Coronary artery (tissue), 2 donors: ENCODE results near the gene SFT2D3.

Experiments
- DNase-seq: peaks from one replicate; pipeline ENCODE4 v3.0.0-alpha.2; 2017; ENCODE audit warnings: low spot score
- H3K27ac ChIP-seq, 2 donors: fragments of 200-600 bp; sonication (generic); one replicate each; pipeline ENCODE4 v1.5.1; 2016 to 2019
- H3K4me3 ChIP-seq: fragments of 200-600 bp; sonication (generic); 2 replicates; pipeline ENCODE4 v1.5.1; 2016; ENCODE audit warnings: mild to moderate bottlenecking, moderate library complexity
- CTCF ChIP-seq: fragments of 200-600 bp; sonication (generic); IDR thresholded peaks from one replicate; pipeline ENCODE4 v1.5.1; 2019; ENCODE audit warnings: antibody characterized with exemption

The SFT2D3 gene

DNA sequence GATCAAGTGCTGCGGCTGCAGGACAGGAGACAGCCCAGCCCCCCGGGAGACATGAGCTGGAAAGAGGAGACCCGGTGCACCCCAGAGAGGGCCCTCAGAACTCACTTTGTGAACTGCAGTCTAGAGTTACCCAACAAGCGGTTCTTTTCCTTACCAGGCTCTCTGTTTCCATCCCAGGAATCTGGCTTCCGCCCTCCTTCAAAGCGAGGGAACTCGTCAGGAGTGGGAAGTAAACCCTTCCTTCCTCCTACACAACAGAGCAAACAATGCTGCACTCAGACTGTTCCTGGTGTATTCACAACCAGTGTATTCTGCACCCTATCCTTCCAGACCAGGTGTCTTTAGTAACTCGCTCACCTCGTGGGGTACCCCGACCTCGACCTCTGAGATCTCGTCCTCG is 8.0 kb downstream of the SFT2D3 start:
- TF ChIP-seq CTCF = no peak
- Histone ChIP-seq H3K4me3 (no peak overlapping the region), H3K27ac (no peak overlapping the region)
- no peak for DNase-seq

- DNase-seq = no peak
- no peak for TF ChIP-seq CTCF
- H3K27ac ChIP-seq = no peak overlapping the region
- H3K4me3 ChIP-seq = no peak overlapping the region
These were observed 11.7 kb downstream of the SFT2D3 start for GRCh38 chr2:127712999-127713398.

DNA sequence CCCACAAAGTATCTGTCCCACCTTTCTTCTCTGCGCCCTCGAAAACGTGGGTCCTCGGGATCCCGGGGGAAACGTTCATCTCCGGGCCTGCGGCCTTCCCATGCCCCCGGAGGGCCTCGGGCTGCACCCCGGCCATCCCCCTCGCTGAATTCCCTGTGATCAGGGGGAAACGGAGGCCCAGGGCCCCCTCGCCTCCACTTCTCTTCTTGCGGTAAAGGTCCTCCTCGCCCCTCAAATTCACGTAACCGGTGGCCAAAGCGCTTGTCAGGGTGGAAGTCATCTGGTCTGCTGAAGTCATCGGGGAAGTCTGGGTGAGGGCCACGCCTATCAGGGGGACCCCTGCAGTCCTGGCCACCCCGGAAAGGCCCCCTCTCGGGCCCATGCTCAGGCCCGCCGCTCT is 12.3 kb downstream of the SFT2D3 start:
- H3K4me3 ChIP-seq = no peak overlapping the region
- no peak overlapping the region for H3K27ac ChIP-seq
- DNase-seq = no peak
- no peak for TF ChIP-seq CTCF

DNA sequence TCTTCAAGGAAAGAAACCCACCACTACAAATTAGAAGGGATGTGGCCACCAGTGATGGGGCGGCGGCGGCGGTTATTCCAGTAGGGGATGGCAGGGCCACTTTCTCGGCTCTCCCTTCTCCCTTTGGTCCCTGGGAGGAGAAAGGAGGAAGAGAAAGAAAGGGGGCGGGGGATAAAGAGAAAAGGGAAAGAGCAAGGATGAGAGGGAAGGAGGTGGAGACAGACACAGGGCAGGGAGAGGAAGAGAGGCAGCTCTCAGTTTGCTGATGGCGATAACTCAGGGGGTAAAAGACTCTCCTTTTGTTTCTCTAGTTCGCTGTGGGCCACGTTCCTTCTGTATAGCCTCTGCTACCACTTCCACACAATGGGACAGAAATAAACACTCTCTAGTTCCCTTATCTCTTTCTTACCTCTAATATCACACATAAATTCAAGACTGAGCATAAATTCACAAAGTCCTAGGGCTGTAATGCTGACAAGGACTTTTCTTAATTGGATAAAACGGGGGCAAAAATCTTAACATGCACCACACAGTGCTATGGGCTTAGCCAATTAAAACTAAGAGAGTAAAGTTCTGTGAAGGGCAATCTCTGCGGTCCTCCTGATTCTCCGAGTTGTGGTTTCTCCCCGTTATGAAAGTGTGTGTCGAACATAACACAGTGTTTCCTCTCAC is 14.6 kb downstream of the SFT2D3 start:
- DNase-seq = no peak
- no peak for TF ChIP-seq CTCF
- Histone ChIP-seq H3K4me3 (no peak overlapping the region), H3K27ac (no peak overlapping the region)

DNA sequence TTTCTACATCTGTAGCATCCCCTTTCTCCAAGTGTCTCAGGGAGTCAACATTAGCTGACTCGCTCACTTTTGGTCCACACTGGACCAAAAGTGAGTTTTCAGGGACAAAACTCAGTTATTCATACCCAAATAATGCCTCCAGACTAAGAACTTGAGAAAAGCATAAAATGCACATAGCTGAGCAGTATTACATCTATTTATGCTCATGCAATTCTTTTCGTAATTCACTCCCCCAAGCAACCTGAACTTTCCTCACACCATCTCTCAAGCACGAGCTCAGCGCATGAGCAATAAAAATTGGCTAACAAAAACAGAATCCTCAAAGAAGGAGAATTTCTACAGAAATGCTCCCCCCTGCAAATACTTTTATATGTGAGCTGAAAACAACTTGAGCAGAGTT is 17.0 kb downstream of the SFT2D3 start:
- H3K27ac ChIP-seq = no peak overlapping the region
- no peak overlapping the region for H3K4me3 ChIP-seq
- no peak for DNase-seq
- TF ChIP-seq CTCF = no peak

DNA sequence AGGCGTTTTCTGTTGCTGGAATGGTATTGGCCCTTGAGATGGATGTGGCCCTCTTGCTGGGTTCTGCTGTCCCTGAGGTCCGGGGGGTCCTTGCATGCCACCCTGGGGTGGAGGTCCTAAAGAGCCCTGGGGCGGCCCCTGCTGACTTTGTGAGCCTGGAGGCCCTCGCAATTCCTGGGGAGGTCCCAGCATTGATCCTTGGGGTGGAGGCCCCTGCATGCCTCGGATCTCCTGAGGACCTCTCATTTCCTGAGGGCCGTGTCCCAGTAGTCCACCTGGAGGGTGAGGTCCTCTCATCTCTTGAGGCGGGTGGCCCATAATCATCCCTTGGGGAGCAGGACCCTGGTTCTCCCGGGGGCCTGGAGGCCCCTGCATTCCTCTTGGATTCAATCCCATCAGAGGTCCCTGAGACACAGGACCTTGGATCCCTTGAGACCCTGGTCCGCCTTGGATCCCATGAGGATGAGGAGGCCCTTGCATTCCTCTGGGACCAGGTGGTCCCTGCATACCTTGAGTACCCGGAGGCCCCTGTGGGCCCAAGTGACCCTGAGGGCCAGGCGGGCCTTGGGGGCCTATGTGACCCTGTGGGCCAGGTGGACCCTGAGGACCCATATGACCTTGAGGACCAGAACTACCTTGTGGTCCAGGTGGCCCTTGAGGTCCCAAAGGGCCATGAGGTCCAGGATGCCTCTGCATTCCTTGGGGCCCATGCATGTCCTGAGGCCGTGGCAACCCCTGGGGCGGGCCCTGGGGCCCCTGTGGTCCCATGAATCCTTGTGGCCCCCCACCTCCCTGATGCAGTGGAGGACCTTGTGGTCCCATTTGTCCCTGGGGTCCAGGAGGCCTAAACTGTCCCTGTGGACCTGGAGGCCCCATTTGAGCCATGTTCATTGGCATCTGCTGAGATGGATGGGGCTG is 18.3 kb downstream of the SFT2D3 start:
- no peak for DNase-seq
- H3K4me3 ChIP-seq = no peak overlapping the region
- no peak overlapping the region for H3K27ac ChIP-seq
- no peak for TF ChIP-seq CTCF
